Measurements from ENCODE around the gene EDN2. TPM values are rescaled to one million over a fixed set of nuclear protein-coding genes. Genes with fewer than 3 reads are reported as not detected.

EDN2 gene
- total RNA-seq, 4 donors from 2014 or later: 0.78 to 3.1 TPM; not detected in 2

DNA sequence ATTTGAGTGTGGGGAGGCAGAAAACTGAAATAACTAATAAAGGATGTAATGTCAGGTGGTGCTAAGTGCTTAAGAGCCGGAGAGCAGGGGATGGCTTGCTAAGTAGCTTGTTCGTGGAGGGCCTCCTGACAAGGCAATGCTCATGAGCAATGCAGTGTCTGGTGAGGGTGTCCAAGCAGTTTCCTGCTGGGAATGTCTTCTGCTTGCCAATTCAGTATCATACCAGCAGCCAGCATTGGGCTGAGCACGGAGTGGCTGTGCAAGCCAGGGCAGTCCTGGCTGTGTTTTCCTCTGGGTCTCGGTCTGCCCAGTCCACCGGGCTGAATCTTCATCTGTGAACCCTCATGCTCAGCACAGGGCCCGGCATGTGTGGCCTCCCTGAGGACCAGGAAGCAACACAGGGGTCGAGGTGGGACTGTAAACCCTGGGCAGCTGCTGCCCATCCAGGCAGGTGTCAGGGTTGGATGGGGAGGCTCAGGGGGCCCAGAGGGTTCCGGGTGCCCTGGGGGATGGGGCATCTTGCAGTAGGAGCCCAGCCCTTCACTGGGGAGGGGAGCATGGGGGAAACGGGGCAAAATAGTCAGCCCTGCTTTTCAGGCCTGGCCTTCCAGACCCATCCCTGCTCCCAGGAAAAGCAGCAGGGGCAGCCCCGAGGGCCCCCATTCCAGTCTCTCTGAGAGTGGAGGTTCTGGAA is 27.5 kb downstream of the EDN2 start:
- H3K36me3 ChIP-seq: no peaks in the 10 kb centered on the region
- 80 to 86% methylated on average over 5 to 9 of the region's 10 CpGs for WGBS, 2 donors
- no peaks in the 10 kb centered on the region for H3K27me3 ChIP-seq
- no peaks in the 10 kb centered on the region for H3K9me3 ChIP-seq
- H3K4me3 ChIP-seq: no peak overlapping the region
- TF ChIP-seq CTCF (IDR thresholded peaks at IDR 0.05): no peak
- TF ChIP-seq POLR2A (IDR thresholded peaks at IDR 0.05): no peak
- TF ChIP-seq EP300 (IDR thresholded peaks at IDR 0.05): no peak
- no peak overlapping the region for H3K27ac ChIP-seq
- DNase-seq (ENCODE audit: low spot score in 2 of 2): no peak
- peaks cover 0 to 26% (median 10%) of the 10 kb centered on the region in 4 donors for H3K4me1 ChIP-seq

GRCh38 chr1:41455479-41456332 is 28.8 kb downstream of the EDN2 start:
- WGBS, 2 donors: 63 to 76% methylated on average over 7 to 8 of the region's 8 CpGs

DNA sequence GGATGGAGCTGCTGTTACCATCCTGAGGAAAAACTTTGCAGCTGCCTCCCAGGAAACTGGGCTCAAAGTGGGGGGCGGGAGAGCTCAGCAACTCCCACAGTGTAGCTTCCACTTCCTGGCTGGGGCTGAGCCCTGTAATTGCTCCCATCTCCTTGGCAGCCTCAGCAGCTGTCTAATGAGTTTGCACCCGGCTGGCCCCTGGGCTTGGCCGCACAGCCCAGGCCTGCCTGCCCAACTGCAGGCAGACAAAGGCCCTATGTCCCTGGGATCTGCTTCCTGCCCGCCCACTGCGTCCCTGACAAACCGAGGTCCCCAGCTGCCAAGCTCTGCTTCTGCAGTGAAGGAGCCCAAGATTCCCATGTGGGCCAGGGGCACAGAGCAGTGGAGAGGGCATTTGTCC is 30.1 kb downstream of the EDN2 start:
- H3K27me3 ChIP-seq: no peaks in the 10 kb centered on the region
- peaks cover 0 to 35% (median 11%) of the 10 kb centered on the region in 4 donors for H3K4me1 ChIP-seq
- no peaks in the 10 kb centered on the region for H3K9me3 ChIP-seq
- DNase-seq (ENCODE audit: low spot score in 2 of 2): peak in 1 of 2 donors; percentile 44
- 13 to 34% methylated on average over 2 to 6 of the region's 6 CpGs for WGBS, 2 donors
- TF ChIP-seq EP300 (IDR thresholded peaks at IDR 0.05) (peak in 1 of 2 donors; percentile 71), POLR2A (IDR thresholded peaks at IDR 0.05) (no peak), CTCF (IDR thresholded peaks at IDR 0.05) (peak in 1 of 5 experiments; percentile 10)
- peak overlapping the region in 3 of 4 donors; percentile 38 to 67 (median 48) for H3K27ac ChIP-seq
- H3K4me3 ChIP-seq: no peak overlapping the region
- H3K36me3 ChIP-seq: no peaks in the 10 kb centered on the region

More at GRCh38 chr1:41455479-41456332, 28.8 kb downstream of the EDN2 start:
- H3K4me1 ChIP-seq: peaks cover 0 to 26% (median 10%) of the 10 kb centered on the region in 4 donors
- TF ChIP-seq POLR2A (IDR thresholded peaks at IDR 0.05): no peak
- TF ChIP-seq EP300 (IDR thresholded peaks at IDR 0.05): no peak
- no peak for TF ChIP-seq CTCF (IDR thresholded peaks at IDR 0.05)
- H3K9me3 ChIP-seq: no peaks in the 10 kb centered on the region
- H3K4me3 ChIP-seq: no peak overlapping the region
- peak overlapping the region in 1 of 4 donors; percentile 22 for H3K27ac ChIP-seq
- H3K27me3 ChIP-seq: no peaks in the 10 kb centered on the region
- no peak for DNase-seq (ENCODE audit: low spot score in 2 of 2)
- H3K36me3 ChIP-seq: no peaks in the 10 kb centered on the region

- Histone ChIP-seq H3K27me3 (no peaks in the 10 kb centered on the region), H3K36me3 (no peaks in the 10 kb centered on the region), H3K4me1 (peaks cover 0 to 48% (median 14%) of the 10 kb centered on the region in 4 donors), H3K4me3 (no peak overlapping the region), H3K9me3 (no peaks in the 10 kb centered on the region), H3K27ac (no peak overlapping the region)
- no peak for DNase-seq (ENCODE audit: low spot score in 2 of 2)
- TF ChIP-seq CTCF (IDR thresholded peaks at IDR 0.05) (no peak), POLR2A (IDR thresholded peaks at IDR 0.05) (no peak), EP300 (IDR thresholded peaks at IDR 0.05) (no peak)
- WGBS, 2 donors: 91 to 95% methylated on average over 11 of the region's 11 CpGs
These were observed 31.7 kb downstream of the EDN2 start for GRCh38 chr1:41452704-41453290.

All from tibial nerve (tissue), 4 donors.